HG03175 (cell line): ENCODE results near the gene NAV2.

ENCODE experiments used
- ATAC-seq: cut with Tn5 transposase; IDR thresholded peaks from one replicate; pipeline ENCODE4 v1.9.1; 2021; ENCODE audit warnings: mild to moderate bottlenecking, moderate library complexity; ENCODE audit not compliant: unreplicated experiment

The NAV2 gene

DNA sequence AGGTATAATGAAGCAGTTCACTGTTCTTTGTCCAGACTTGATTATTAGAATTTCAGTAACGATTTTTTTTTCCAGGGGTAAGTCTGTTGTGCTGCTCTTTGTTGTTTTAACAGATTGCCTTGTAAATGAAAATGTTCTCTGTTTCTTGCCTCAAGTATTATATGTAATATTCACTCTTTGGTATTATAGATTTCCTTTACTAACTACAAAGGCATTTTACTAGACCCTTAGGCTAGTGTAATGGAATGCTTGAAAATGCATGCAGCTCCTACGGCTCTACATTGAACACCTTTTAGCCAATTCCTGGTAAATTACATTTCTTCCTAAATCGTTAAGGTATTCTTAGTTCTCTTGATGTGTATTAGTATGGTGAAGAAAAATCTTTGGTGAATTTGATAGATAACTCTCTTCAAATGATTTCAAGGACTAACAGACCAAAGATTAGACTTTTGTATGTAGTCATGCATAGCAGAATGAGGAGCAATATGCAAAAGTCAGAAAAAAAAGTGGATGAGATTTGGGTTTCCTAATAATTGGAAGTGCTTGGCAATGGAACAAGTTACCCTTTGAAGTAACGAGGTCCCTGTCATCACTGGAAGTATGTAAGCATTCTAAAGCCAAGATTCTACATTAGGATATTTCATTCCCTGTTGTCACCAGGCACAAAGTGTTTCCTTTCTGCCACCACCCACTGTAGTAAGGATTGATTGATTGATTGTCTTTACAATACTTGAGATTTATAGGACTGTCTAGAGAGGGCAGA is 334.6 kb downstream of the NAV2 start:
- no peak for ATAC-seq

DNA sequence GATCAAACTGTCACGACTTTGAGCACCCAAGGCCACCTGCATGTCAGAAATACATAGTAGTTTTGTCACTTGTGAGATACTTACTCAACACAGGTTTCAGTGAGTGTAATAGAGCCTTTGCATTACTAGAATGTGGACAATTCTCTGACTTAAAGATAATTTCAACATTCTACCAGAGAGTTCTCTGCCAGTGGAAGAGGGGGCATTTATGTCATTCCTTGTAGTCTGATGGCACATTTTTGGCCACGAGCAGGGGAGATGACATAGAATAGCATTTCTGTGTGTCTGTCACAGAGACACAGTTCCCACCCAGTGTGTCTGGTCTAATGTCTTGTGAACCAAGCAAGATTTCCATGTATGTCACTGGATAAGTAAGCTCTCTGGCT is 335.1 kb downstream of the NAV2 start:
- ATAC-seq, result no peak

DNA sequence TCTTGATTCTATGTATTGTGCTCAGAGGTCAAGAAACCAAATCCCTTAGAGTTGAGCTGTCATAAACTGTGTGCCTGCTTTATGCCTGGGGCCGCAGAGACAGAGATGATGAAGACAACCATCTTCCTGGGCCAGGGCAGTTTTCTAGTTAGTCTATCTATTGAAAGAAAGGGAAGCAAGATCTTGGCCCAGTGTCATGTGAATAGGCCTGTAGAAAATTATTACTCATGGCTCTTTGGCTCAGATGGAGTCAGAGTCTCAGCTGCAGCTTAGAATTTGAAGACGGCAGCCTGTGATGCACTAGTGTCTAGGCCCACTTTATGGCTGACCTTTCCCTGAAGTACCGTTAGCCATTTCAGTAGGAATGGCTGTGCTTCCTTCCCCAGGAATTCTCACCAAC is 335.6 kb downstream of the NAV2 start:
- ATAC-seq, result no peak

DNA sequence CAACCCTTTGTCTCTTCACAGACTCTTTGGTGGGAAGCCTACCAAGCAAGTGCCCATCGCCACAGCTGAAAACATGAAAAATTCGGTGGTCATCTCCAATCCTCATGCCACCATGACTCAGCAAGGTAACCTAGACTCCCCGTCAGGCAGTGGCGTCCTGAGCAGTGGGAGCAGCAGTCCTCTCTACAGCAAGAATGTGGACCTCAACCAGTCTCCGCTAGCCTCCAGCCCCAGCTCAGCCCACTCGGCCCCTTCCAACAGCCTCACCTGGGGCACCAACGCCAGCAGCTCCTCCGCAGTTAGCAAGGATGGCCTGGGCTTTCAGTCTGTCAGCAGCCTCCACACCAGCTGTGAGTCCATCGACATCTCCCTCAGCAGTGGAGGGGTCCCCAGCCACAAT is 336.1 kb downstream of the NAV2 start:
- ATAC-seq, result no peak

DNA sequence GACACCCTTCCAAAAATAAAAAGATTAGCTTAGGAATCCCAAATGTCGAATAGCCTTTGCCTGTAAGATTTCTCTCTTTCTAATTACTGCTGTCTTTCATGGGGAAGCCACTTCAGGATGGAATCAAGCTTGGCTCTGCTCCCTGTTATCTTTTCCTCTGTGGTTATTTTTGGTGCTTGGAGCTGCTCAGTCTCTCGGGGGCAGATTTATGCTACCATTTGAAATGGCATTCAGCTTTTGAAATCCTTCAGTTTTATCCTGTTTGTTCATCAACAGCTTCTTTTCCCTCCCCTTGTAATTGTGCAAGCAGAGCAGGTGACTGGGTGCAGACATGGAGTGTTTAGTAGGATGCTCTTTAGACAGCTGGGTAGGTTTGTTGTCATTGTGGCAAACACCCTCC is 336.6 kb downstream of the NAV2 start:
- ATAC-seq, result no peak

DNA sequence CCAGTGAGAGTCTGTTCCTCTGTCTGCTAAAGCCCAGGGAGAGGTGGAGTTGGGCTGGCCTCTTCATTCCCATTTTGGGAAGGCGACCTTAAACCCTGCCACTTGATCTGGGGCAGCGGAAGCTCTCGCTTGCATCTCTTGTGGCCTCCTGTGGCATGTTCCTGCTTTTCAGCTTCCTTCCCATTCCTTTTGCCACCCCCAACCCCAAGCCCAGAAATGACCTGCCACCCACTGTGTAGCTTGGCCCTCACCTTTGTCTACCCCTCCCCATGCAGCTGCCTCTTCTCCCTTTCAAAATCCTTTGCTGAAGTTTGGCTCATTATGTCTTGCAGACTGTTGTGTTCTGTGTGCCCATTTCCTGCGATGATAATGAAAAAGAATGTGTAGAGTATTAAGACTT is 337.4 kb downstream of the NAV2 start:
- no peak for ATAC-seq

DNA sequence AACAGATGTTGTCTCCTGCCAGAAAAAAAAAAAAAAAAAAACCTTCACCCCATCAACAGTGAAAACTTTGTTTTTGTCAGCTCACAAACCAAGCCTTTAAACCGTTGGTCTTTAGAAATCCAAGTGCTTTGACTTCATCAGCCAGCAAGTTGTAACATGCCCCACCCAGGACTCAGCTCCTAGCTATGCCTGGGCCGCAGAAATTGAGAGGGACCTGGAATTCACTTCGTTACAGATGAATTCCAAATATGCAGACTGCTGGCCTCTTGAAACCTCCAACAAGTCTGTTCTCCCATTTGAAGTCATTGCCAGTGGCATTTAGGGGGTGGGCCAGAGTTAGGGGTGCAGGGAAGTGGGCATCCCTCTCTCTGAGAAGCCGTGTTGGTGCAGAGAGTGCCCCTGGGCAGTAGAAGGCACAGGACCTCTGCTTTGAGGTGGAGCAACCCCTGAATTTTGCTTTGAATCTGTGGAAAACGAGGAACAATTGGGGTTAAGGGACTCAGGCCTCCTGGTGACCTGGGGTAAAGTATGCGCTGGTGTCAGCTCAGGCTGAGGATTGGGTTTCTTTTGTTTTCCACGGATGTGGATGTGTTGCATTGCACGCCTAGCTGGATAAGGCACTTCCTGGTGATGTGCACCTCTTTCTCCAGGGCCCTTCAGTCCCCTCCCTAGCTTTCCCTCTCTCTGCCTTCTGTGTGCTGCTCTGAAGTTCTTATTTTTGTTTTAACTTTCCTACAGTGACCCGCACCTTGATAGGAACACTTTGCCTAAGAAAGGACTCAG is 338.1 kb downstream of the NAV2 start:
- no peak for ATAC-seq

DNA sequence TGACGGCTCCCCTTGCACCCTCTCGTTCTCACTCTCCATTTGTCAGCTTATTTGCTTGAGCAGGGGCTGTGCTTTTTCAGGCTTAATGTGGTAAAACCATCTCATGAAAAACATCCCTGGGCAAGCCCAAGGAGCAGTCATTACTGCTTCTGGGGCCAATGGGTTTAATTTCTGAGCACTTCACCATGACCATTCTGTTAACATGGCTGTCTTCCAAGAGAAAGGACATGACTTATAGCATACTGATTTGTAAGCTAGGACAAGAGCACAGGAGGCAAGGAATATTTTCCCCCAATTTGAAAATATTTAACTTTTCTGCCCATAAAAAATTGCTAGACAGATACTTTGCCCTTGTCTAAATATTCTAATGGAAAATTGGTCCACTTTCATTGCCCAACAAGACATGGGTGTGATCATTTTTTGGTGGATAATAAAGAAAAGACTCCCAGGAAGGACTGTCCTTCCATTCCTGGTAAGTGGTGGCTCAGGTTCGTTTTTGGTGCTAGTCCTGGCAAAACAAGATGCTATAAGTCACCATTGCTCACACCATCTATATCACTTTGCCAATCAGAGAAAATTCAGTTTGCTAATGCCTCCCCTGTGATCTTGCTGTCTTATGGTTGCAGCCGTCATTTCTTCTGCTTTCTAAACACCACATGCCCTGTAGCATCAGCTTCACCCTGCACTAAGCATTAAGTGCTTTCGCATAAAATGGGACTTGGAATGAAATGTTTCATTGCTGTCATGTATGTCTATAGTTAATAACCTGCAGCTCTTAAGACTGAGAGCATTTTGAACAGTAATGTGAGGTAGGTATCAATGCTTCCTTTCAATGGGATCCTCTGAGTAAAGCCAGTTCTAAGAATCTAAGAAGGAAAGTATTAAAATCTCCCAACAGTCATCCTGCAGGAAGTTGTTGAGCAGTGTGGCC is 339.1 kb downstream of the NAV2 start:
- ATAC-seq, result no peak

DNA sequence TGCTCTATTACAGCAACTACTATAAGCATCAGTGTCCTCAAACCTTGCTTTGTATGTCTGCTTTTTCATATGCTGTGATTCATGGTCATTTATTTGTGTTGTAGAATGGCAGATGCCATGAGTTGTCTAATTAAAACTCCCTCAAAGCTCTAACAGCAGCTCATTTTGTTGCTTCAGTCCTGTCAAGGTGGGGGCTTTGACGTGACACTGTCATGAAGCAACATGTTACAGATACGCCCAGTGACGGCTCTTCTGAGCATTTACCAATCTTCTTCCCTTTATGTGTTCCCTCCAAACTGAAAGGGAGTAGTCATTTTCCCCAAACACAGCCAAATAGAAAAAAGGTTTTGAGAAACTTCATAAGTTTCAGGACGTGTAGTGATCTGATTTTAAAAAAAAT is 340.9 kb downstream of the NAV2 start:
- no peak for ATAC-seq

DNA sequence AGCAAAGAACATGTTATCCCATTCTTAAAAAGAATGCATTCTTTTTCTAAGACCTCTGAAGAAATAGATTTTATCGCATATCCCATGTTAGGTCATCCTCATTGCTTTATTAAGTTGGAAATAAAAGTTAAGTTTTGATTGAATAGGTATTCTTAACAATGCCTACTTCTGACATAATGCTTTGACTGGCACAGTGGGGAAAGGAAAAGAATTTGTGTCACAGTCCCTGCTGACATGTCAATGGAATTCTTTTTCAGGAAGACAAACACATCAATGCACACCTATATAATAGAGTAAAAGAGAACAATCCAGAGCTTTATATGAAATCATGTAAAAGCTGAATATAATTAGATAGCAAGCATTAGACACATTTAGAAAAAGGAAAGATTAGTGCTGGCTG is 341.9 kb downstream of the NAV2 start:
- no peak for ATAC-seq

DNA sequence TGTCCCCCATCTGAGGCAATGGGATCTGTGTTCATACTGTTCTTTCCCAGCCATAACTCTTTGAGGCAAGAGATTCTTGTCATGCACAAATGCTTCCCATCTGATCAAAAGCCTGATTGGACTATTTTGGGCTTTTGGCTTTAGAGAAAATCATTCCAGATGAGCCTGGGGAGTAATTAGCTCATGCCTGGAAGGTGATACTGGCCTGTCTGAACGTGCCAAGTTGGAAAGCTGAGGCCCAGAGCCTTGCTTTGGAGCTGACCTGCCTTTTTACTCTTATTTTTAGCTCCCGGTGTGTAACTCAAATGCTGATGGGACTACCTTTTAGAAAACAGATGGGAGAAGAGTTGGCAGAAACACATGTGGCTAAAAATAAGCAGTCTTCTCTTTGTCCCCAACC is 342.7 kb downstream of the NAV2 start:
- no peak for ATAC-seq

DNA sequence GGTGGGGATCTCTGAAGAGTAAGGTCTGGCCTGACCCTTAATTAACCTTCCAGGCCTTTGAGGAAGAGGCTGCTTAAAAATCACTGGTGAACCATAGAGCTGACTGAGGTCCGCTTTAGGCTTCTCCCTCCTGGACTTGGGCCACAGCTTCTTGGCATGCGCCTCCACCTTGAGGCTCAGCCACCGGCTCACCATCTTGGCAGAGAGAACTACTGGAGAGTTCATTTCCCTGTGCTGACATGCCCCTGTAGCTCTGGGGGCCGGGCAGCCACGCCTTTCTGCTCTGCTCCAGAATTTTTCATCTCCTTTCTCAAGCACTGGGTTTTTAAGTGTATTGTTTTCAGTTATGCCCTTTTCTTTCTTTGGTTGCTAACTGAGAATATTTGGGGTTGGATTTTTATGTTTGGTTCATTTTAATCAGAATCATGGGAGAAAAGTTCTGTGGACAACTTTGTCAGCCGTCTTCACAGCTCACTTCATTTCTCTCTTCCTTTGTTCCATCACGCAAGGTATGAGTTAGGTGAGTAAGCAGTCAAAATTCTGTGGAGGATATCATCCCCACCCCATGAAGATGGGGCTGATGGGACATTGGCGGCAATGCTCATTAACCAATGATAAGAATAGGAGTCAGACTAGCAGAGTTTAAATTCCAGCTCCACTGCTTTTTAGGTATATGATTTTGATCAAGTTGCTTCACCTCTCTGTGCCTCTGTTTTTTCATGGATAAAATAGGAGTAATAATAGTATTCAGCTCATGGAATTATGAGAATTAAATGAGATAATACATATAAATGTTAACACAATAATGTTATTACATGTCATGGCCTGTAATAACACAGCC is 343.7 kb downstream of the NAV2 start:
- no peak for ATAC-seq

DNA sequence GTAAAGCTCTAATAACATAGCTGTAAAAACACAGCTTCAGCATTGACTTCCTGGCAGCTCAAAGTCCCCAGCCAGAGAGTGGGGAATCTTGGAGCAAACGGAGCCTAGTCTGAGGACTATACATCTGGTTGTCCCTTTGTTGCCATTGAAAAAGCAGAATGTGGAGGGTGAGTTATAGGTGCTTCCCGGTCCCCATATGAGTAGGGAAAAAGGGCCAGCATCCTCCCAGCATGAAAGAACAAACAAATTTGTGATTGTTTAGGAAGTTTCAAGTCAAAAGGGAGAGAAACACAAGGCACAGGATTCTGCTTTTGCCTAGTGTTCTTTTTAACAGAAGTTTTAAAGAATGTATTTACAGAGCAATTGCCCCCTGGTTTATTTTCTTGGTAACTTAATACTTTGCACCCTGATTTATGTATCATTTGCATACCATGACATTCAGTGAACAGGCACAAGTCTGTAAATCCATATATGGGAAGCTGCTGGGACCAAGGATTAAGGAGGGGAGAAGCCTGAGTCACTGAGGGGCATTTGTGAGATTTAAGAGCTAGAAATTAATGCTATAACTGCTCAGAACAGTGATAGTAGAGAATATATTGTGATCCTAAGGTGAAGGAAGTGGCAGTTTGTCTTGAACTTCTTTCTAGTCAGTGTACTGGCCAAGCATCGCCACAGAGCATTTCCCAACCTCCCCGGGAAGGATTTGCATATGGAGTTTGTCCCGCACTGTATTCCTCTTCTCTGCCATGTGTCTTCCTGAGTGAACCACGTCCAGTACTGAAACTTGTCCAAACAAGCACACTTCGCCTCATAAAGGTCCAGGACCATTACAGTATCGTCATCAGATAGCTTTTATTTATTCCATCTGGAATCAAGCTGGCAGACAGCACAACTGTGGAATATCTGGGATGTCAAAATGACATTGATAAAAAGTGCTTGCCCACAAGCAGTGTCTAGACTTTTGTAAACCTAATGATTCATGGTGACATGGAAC is 344.6 kb downstream of the NAV2 start:
- ATAC-seq, result no peak

DNA sequence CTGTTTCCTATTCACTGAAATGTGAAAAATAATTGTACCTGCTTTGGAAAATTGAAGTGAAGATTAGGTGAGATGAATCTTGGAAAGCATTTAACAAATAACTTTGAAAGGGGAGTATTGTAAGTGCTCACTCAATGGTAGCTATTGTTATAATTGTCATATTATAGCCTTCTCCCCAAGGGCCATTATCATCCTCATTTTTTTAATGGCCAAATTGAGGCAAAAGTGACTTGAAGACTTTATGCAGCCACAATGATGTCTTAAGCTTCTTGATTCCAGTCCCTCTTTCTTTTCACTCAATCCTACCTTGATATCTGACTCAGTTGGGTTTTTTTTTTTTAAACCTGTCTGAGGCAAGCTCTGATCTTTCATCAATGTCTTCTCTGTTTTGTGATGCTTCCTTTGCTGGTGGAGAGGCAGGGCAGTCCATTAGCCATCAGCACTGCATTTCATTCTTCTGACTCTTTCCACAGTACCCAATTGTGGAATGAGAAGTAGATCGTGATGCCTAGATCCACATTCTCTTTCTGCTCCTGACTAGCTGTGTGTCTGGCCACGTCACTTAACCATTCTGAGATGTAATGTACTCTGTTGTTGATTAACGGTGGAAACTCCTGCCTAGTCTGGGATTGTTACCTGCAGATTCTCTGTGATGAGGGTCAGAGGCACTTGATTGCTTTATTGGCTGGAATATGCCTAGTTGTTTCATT is 346.3 kb downstream of the NAV2 start:
- no peak for ATAC-seq

DNA sequence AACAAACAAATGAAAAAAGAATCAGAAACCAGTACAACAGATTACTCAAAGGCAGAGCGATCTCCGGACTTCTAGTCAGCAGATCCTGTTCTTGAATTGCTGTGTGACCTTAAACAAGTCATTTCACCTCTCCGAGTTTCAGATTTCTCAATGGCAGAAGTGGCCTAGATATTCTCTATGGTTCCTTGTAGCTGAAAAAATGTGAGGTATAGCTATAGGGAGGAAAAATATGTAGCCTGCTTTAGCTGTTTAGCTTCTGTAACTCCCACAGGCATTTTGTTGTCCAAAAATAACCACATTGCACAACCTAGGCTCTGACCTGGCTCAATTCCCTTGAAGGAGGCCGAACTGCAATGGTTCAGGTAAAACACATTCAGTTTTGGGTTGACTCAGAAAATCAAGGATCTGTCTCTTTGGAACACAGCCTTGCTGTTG is 347.0 kb downstream of the NAV2 start:
- no peak for ATAC-seq

DNA sequence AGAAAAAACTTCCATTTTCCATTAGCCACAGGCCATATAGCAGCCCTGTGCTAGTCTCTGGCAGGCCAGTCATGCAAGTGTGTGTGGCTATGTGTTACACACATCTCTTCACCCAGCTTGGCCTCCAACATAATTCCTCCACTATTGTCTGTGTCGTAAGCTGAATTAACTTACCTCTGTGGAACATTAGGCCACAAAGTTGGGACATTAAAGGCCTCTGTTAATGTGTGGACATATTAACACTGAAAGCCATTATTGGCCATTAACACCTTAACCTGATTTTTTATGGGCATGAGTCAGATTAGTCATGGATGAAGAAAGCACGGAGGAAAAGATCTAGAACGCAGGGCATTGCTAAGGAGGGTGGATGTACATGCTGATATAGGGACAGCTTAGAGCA is 347.5 kb downstream of the NAV2 start:
- ATAC-seq, result no peak

DNA sequence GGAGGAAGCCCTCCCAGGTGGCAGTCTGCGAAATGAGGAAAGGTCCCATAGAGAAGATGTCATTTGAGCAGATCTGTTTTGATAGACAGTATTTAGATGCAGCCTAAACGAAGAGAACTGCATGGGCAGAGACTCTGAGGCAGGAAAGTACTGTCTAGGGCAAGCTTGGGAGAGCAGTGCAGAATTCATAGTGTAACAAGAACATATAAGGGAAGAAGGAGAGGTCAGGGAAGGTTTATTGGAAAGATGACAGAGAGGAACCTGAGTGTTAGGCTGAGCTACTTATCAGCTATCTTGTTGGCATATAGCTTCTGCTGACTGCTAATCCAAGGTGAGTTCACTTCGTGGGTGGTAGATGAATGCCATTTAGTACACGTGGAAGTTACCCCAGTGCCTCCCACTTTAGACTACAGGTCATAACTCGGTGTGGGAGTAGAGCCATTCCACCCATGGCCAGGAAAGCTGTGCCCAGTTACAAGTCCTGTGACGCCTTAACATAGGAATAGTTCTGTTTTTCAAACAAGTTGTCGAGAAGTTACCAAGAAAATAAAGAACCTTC is 348.1 kb downstream of the NAV2 start:
- ATAC-seq, result no peak

DNA sequence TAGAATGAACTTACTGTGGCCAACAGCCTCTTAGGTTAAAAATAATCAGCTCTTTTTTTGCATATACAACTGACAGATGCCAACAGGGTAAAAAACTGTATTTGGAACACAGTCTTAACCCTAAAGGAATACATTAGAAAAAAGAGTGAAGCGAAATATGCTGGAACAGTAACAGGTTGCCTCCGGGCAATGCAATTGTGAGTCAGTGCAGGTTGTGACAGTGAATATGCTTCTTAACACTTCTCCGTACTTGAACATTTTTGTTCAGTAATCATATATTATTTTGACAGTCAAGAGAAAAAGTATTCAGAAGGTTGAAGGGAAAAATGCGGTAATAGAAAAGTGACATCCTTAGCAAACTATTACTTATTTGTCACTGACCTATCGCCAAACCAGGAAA is 349.1 kb downstream of the NAV2 start:
- no peak for ATAC-seq
